GM18526 (cell line): ENCODE data around the gene RRP15.

ENCODE experiments used
- POLR2A ChIP-seq: IDR thresholded peaks from 3 replicates; pipeline ENCODE4 v1.6.1; 2011; ENCODE audit not compliant: insufficient read length; ENCODE audit errors: extremely low read depth

The RRP15 gene

GRCh38 chr1:218377143-218377660 lies 92.1 kb downstream of the RRP15 start:
- TF ChIP-seq POLR2A: no peak

GRCh38 chr1:218380125-218380977 lies 95.3 kb downstream of the RRP15 start:
- no peak for TF ChIP-seq POLR2A

GRCh38 chr1:218382261-218382660 lies 97.2 kb downstream of the RRP15 start:
- TF ChIP-seq POLR2A: no peak

GRCh38 chr1:218383051-218383450 lies 98.0 kb downstream of the RRP15 start:
- TF ChIP-seq POLR2A: no peak

- no peak for TF ChIP-seq POLR2A
Measured at GRCh38 chr1:218383681-218384080, 98.6 kb downstream of the RRP15 start.

GRCh38 chr1:218384581-218384993 lies 99.5 kb downstream of the RRP15 start:
- no peak for TF ChIP-seq POLR2A
